Caco-2 (cell line): ENCODE measurements around the gene ARL11. TPM values are rescaled to one million over a fixed set of nuclear protein-coding genes. Genes with fewer than 3 reads are reported as not detected.

Experiments used
- BruUV-seq: library from RNA; stranded (reverse); fragments of 400-500 nt; replicated peaks from 2 replicates; lab custom pipeline; 2021; lab: Mats Ljungman, UMichigan
- CTCF ChIA-PET: fragments of 300-600 bp; sonication (Branson Sonifier 250); formaldehyde crosslinking; loops from one replicate; lab custom pipeline; 2022; ENCODE audit warnings: antibody characterized with exemption; lab: Charles Lee
- POLR2A ChIA-PET: fragments of 300-600 bp; sonication (Branson Sonifier 250); formaldehyde crosslinking; loops from one replicate; lab custom pipeline; 2022; ENCODE audit warnings: antibody characterized with exemption; lab: Charles Lee
- DNase-seq, 2 experiments: peaks; one replicate each; pipeline versions ENCODE4 v3.0.0 to v3.0.0-alpha.2; 2020 to 2022
- H3K27me3 ChIP-seq: replicated peaks from 2 replicates; pipeline ENCODE4 v1.6.0; 2011; ENCODE audit warnings: low read length; ENCODE audit not compliant: control insufficient read depth, insufficient read depth
- H3K36me3 ChIP-seq: 2 replicates; pipeline ENCODE4 v1.5.1; 2011; ENCODE audit warnings: low read length; ENCODE audit not compliant: control insufficient read depth, insufficient read depth
- H3K4me1 ChIP-seq: fragments of 250-450 bp; sonication (Bioruptor Pico); 2 replicates; pipeline ENCODE4 v1.5.1; 2020; ENCODE audit warnings: mild to moderate bottlenecking
- H3K4me3 ChIP-seq: 2 replicates; pipeline ENCODE4 v1.5.1; 2011; ENCODE audit warnings: low read depth, mild to moderate bottlenecking, control low read depth, low read length
- H3K9me3 ChIP-seq: fragments of 250-450 bp; sonication (Bioruptor Pico); 2 replicates; pipeline ENCODE4 v1.5.1; 2020; ENCODE audit warnings: mild to moderate bottlenecking, moderate library complexity
- H3K27ac Mint-ChIP-seq: one replicate; pipeline ENCODE4 v1.8.0; 2022; ENCODE audit warnings: mixed read lengths; ENCODE audit not compliant: unreplicated experiment
- H3K27me3 Mint-ChIP-seq: one replicate; pipeline ENCODE4 v1.8.0; 2022; ENCODE audit warnings: mixed read lengths; ENCODE audit not compliant: insufficient read depth, unreplicated experiment
- H3K36me3 Mint-ChIP-seq: one replicate; pipeline ENCODE4 v1.8.0; 2022; ENCODE audit warnings: mild to moderate bottlenecking, mixed read lengths; ENCODE audit not compliant: insufficient read depth, unreplicated experiment
- H3K4me1 Mint-ChIP-seq: one replicate; pipeline ENCODE4 v1.8.0; 2022; ENCODE audit warnings: low read depth, mixed read lengths; ENCODE audit not compliant: unreplicated experiment
- H3K4me3 Mint-ChIP-seq: one replicate; pipeline ENCODE4 v1.8.0; 2022; ENCODE audit warnings: mild to moderate bottlenecking, moderate library complexity, mixed read lengths; ENCODE audit not compliant: unreplicated experiment
- H3K9me3 Mint-ChIP-seq: one replicate; pipeline ENCODE4 v1.8.0; 2022; ENCODE audit warnings: mixed read lengths; ENCODE audit not compliant: unreplicated experiment
- CTCF ChIP-seq, 2 experiments: fragments of 200-600 bp in 1 of 2; IDR thresholded peaks; 1 replicate in 1 of 2; 2 replicates in 1 of 2; pipeline versions ENCODE4 v1.5.1 to v1.8.0; 2011 to 2022; ENCODE audit warnings: antibody characterized with exemption in 1 of 2, control low read depth in 1 of 2, inconsistent platforms in 1 of 2, low read depth in 1 of 2, low read length in 1 of 2, mild to moderate bottlenecking in 1 of 2, moderate library complexity in 1 of 2; ENCODE audit not compliant: insufficient read depth in 1 of 2, severe bottlenecking in 1 of 2, unreplicated experiment in 1 of 2
- intact Hi-C: fragments of 100-400 bp; cut with micrococcal nuclease; formaldehyde crosslinking; loops from one replicate; pipeline ENCODE4 v1.10.0; 2022; ENCODE audit not compliant: unreplicated experiment
- total RNA-seq: library from RNA; stranded (reverse); gene quantifications from 2 replicates; pipeline ENCODE4 v1.2.3, GENCODE V29; 2022

Gene ARL11
- total RNA-seq, 1 experiment from 2014 or later = not detected

- Histone ChIP-seq H3K27me3 (no peaks in the 10 kb centered on the region), H3K36me3 (no peaks in the 10 kb centered on the region), H3K9me3 (no peaks in the 10 kb centered on the region), H3K4me3 (peak overlapping the region; percentile 97), H3K4me1 (peaks cover 19% of the 10 kb centered on the region)
- peak overlapping the region; percentile 84 for H3K4me3 Mint-ChIP-seq
- ChIA-PET POLR2A (interaction anchor here (0.6 to 1.5 kb wide), 3 partner anchors 105 to 226 kb away, joined by 3 to 5 read pairs (median 4); partner anchors contain the start of genes CAB39L and SETDB2), CTCF (interaction anchor here (1.9 kb wide), 1 partner anchor 25 kb away, joined by 10 read pairs; no protein-coding TSS in a partner anchor)
- H3K27me3 Mint-ChIP-seq = no peaks in the 10 kb centered on the region
- no peak for DNase-seq
- intact Hi-C loops = loop anchor here (1.0 to 5.0 kb wide), 3 partner anchors 23 to 142 kb away; partner anchors contain the start of genes CAB39L and SETDB2
- peaks cover 16% of the 10 kb centered on the region for H3K4me1 Mint-ChIP-seq
- peak overlapping the region; percentile 27 for H3K27ac Mint-ChIP-seq
- H3K36me3 Mint-ChIP-seq = peaks cover 4% of the 10 kb centered on the region
- TF ChIP-seq CTCF (IDR thresholded peaks at IDR 0.05; ENCODE audit: insufficient read depth in 1 of 2, low read depth in 1 of 2, low read length in 1 of 2, severe bottlenecking in 1 of 2, unreplicated experiment in 1 of 2) = no peak
- no peaks in the 10 kb centered on the region for H3K9me3 Mint-ChIP-seq
- BruUV-seq = no TSS peak
Observed at GRCh38 chr13:49584771-49585182, 43.5 kb upstream of the ARL11 start.

- no peaks in the 10 kb centered on the region for H3K36me3 ChIP-seq
- Mint-ChIP-seq H3K9me3 (no peaks in the 10 kb centered on the region), H3K36me3 (peaks cover 4% of the 10 kb centered on the region), H3K27ac (peak within 1 kb of the TSS; percentile 84), H3K4me3 (peak within 1 kb of the TSS; percentile 84), H3K27me3 (no peaks in the 10 kb centered on the region), H3K4me1 (peaks cover 16% of the 10 kb centered on the region)
- H3K4me3 ChIP-seq = peak within 1 kb of the TSS; percentile 97
- CTCF ChIA-PET = interaction anchor here (0.6 to 1.9 kb wide), 3 partner anchors 21 to 25 kb away, joined by 3 to 10 read pairs (median 4); no protein-coding TSS in a partner anchor
- no peaks in the 10 kb centered on the region for H3K9me3 ChIP-seq
- no TSS peak for BruUV-seq
- no peaks in the 10 kb centered on the region for H3K27me3 ChIP-seq
- intact Hi-C loops = loop anchor here (1.0 to 5.0 kb wide), 3 partner anchors 22 to 143 kb away; partner anchors contain the start of genes CAB39L and SETDB2
- H3K4me1 ChIP-seq = peaks cover 19% of the 10 kb centered on the region
- TF ChIP-seq CTCF (IDR thresholded peaks at IDR 0.05; ENCODE audit: insufficient read depth in 1 of 2, low read depth in 1 of 2, low read length in 1 of 2, severe bottlenecking in 1 of 2, unreplicated experiment in 1 of 2) = no peak
- POLR2A ChIA-PET = interaction anchor here (0.6 to 1.5 kb wide), 3 partner anchors 106 to 226 kb away, joined by 3 to 5 read pairs (median 4); partner anchors contain the start of genes CAB39L and SETDB2
- DNase-seq = peak; percentile 73 to 76
Observed at GRCh38 chr13:49585220-49586157, 42.8 kb upstream of the ARL11 start, which contains the start of gene RCBTB1. Gene RCBTB1, minus strand, starts transcription at chr13:49585558. Its CDS starts 18,279 bp downstream, at chr13:49567279.

GRCh38 chr13:49586717-49587116 lies 41.6 kb upstream of the ARL11 start:
- peak overlapping the region; percentile 84 for H3K27ac Mint-ChIP-seq

More at GRCh38 chr13:49586717-49587116, 41.6 kb upstream of the ARL11 start:
- no peak for TF ChIP-seq CTCF (IDR thresholded peaks at IDR 0.05; ENCODE audit: insufficient read depth in 1 of 2, low read depth in 1 of 2, low read length in 1 of 2, severe bottlenecking in 1 of 2, unreplicated experiment in 1 of 2)
- H3K27me3 Mint-ChIP-seq = no peaks in the 10 kb centered on the region
- Histone ChIP-seq H3K4me3 (no peak overlapping the region), H3K9me3 (no peaks in the 10 kb centered on the region), H3K36me3 (no peaks in the 10 kb centered on the region), H3K4me1 (peaks cover 19% of the 10 kb centered on the region), H3K27me3 (no peaks in the 10 kb centered on the region)
- CTCF ChIA-PET = interaction anchor here (0.8 kb wide), 1 partner anchor 20 kb away, joined by 4 read pairs; no protein-coding TSS in a partner anchor
- no peaks in the 10 kb centered on the region for H3K9me3 Mint-ChIP-seq
- POLR2A ChIA-PET = interaction anchor here (0.6 kb wide), 1 partner anchor 111 kb away, joined by 3 read pairs; no protein-coding TSS in a partner anchor
- intact Hi-C loops = loop anchor here (5.0 kb wide), 1 partner anchor 144 kb away; the partner anchor contains the start of genes CAB39L and SETDB2
- peaks cover 16% of the 10 kb centered on the region for H3K4me1 Mint-ChIP-seq
- no peak for DNase-seq
- peaks cover 4% of the 10 kb centered on the region for H3K36me3 Mint-ChIP-seq
- peak overlapping the region; percentile 84 for H3K4me3 Mint-ChIP-seq
- no TSS peak for BruUV-seq
